Activated T-helper 1 cell treated with Interleukin-2 at 50 U/mL for 16 hours (primary cell): ENCODE measurements around the gene FAM120A.

Experiments used
- DNase-seq: peaks from one replicate; pipeline ENCODE4 v3.0.0-alpha.2; 2020; ENCODE audit warnings: low read depth

FAM120A gene

GRCh38 chr9:93470391-93470790 is 18.9 kb downstream of the FAM120A start:
- no peak for DNase-seq

- DNase-seq: no peak
Observed at GRCh38 chr9:93471124-93471523, 19.6 kb downstream of the FAM120A start.

GRCh38 chr9:93473411-93473810 is 21.9 kb downstream of the FAM120A start:
- DNase-seq: no peak

GRCh38 chr9:93475108-93475507 is 23.6 kb downstream of the FAM120A start:
- no peak for DNase-seq

- DNase-seq: no peak
Observed at GRCh38 chr9:93475856-93476255, 24.4 kb downstream of the FAM120A start.

- no peak for DNase-seq
Observed at GRCh38 chr9:93476924-93477323, 25.4 kb downstream of the FAM120A start.

GRCh38 chr9:93477397-93477796 is 25.9 kb downstream of the FAM120A start:
- no peak for DNase-seq

- DNase-seq: no peak
Observed at GRCh38 chr9:93479726-93480125, 28.2 kb downstream of the FAM120A start.

GRCh38 chr9:93480262-93480661 is 28.8 kb downstream of the FAM120A start:
- no peak for DNase-seq

GRCh38 chr9:93480728-93481324 is 29.3 kb downstream of the FAM120A start:
- DNase-seq: no peak

- no peak for DNase-seq
Observed at GRCh38 chr9:93483497-93483896, 32.0 kb downstream of the FAM120A start.

GRCh38 chr9:93486268-93486667 is 34.8 kb downstream of the FAM120A start:
- DNase-seq: no peak

- no peak for DNase-seq
Observed at GRCh38 chr9:93488244-93488643, 36.8 kb downstream of the FAM120A start.

- DNase-seq: no peak
Observed at GRCh38 chr9:93491593-93492232, 40.2 kb downstream of the FAM120A start.

GRCh38 chr9:93492327-93492726 is 40.8 kb downstream of the FAM120A start:
- DNase-seq: no peak

- DNase-seq: no peak
Observed at GRCh38 chr9:93493949-93494348, 42.5 kb downstream of the FAM120A start.

GRCh38 chr9:93496285-93496684 is 44.8 kb downstream of the FAM120A start:
- DNase-seq: no peak

- no peak for DNase-seq
Observed at GRCh38 chr9:93500571-93501298, 49.2 kb downstream of the FAM120A start.

- no peak for DNase-seq
Observed at GRCh38 chr9:93501406-93501805, 49.9 kb downstream of the FAM120A start.

- DNase-seq: no peak
Observed at GRCh38 chr9:93503381-93503780, 51.9 kb downstream of the FAM120A start.

- no peak for DNase-seq
Observed at GRCh38 chr9:93505541-93506132, 54.2 kb downstream of the FAM120A start.

- no peak for DNase-seq
Observed at GRCh38 chr9:93507768-93508167, 56.3 kb downstream of the FAM120A start.

- DNase-seq: no peak
Observed at GRCh38 chr9:93508207-93508606, 56.7 kb downstream of the FAM120A start.
